ENCODE measurements around the gene PRKAG2. TPM values are rescaled to one million over a fixed set of nuclear protein-coding genes. Genes with fewer than 3 reads are reported as not detected.
A peak's percentile ranks its signal among the peaks of the same experiment; 100 is the strongest.

Gene PRKAG2
- total and polyA plus RNA-seq, 4 donors: 17.5 to 33.3 (median 23.9) TPM

GRCh38 chr7:151754142-151754590 is 122.7 kb downstream of the PRKAG2 start:
- Histone ChIP-seq H3K27ac (ENCODE audit: low read depth in 1 of 2, low read length in 1 of 2) (peak overlapping the region; percentile 24 to 85), H3K36me3 (ENCODE audit: control insufficient read depth in 4 of 4, insufficient read depth in 4 of 4, low read length in 4 of 4) (no peaks in the 10 kb centered on the region), H3K27me3 (ENCODE audit: control insufficient read depth in 3 of 3, insufficient read depth in 3 of 3, low read length in 2 of 3) (no peaks in the 10 kb centered on the region), H3K4me3 (no peak overlapping the region), H3K4me1 (ENCODE audit: control insufficient read depth in 5 of 5, insufficient read depth in 5 of 5, low read length in 5 of 5) (peaks cover 0 to 17% (median 0%) of the 10 kb centered on the region in 5 donors), H3K9ac (ENCODE audit: insufficient read depth in 1 of 2, low read length in 2 of 2) (no peak overlapping the region), H3K9me3 (ENCODE audit: control insufficient read depth in 4 of 4, insufficient read depth in 3 of 4, low read length in 3 of 4) (no peaks in the 10 kb centered on the region)
- ATAC-seq (ENCODE audit: insufficient read depth, low FRiP score) (peak; percentile 92), DNase-seq (peak; percentile 85 to 90 (median 87))
- TF ChIP-seq CTCF (IDR thresholded peaks at IDR 0.05; ENCODE audit: control extremely low read depth, extremely low read depth): peak; percentile 39
- 30 to 53% methylated on average over 14 of the region's 14 CpGs for WGBS, 2 donors

- H3K9me3 ChIP-seq (ENCODE audit: control insufficient read depth in 4 of 4, insufficient read depth in 3 of 4, low read length in 3 of 4): no peaks in the 10 kb centered on the region
- ATAC-seq (ENCODE audit: insufficient read depth, low FRiP score) (no peak), DNase-seq (no peak)
- H3K9ac ChIP-seq (ENCODE audit: insufficient read depth in 1 of 2, low read length in 2 of 2): no peak overlapping the region
- peaks cover 0 to 17% (median 0%) of the 10 kb centered on the region in 5 donors for H3K4me1 ChIP-seq (ENCODE audit: control insufficient read depth in 5 of 5, insufficient read depth in 5 of 5, low read length in 5 of 5)
- H3K27ac ChIP-seq (ENCODE audit: low read depth in 1 of 2, low read length in 1 of 2): no peak overlapping the region
- TF ChIP-seq CTCF (IDR thresholded peaks at IDR 0.05; ENCODE audit: control extremely low read depth, extremely low read depth): no peak
- no peaks in the 10 kb centered on the region for H3K36me3 ChIP-seq (ENCODE audit: control insufficient read depth in 4 of 4, insufficient read depth in 4 of 4, low read length in 4 of 4)
- 92 to 96% methylated on average over 19 of the region's 19 CpGs for WGBS, 2 donors
- H3K4me3 ChIP-seq: no peak overlapping the region
- no peaks in the 10 kb centered on the region for H3K27me3 ChIP-seq (ENCODE audit: control insufficient read depth in 3 of 3, insufficient read depth in 3 of 3, low read length in 2 of 3)
These were observed 123.9 kb downstream of the PRKAG2 start for GRCh38 chr7:151752816-151753595.

GRCh38 chr7:151752037-151752436 is 124.9 kb downstream of the PRKAG2 start:
- ATAC-seq (ENCODE audit: insufficient read depth, low FRiP score): no peak
- no peaks in the 10 kb centered on the region for H3K27me3 ChIP-seq (ENCODE audit: control insufficient read depth in 3 of 3, insufficient read depth in 3 of 3, low read length in 2 of 3)

More at GRCh38 chr7:151752037-151752436, 124.9 kb downstream of the PRKAG2 start:
- WGBS, 2 donors: 97% methylated on average over 8 of the region's 8 CpGs
- Histone ChIP-seq H3K9me3 (ENCODE audit: control insufficient read depth in 4 of 4, insufficient read depth in 3 of 4, low read length in 3 of 4) (no peaks in the 10 kb centered on the region), H3K9ac (ENCODE audit: insufficient read depth in 1 of 2, low read length in 2 of 2) (no peak overlapping the region), H3K4me3 (no peak overlapping the region), H3K36me3 (ENCODE audit: control insufficient read depth in 4 of 4, insufficient read depth in 4 of 4, low read length in 4 of 4) (no peaks in the 10 kb centered on the region), H3K4me1 (ENCODE audit: control insufficient read depth in 5 of 5, insufficient read depth in 5 of 5, low read length in 5 of 5) (peaks cover 0 to 17% (median 0%) of the 10 kb centered on the region in 5 donors), H3K27ac (ENCODE audit: low read depth in 1 of 2, low read length in 1 of 2) (no peak overlapping the region)
- DNase-seq: no peak
- TF ChIP-seq CTCF (IDR thresholded peaks at IDR 0.05; ENCODE audit: control extremely low read depth, extremely low read depth): no peak
